Activated CD4-positive, alpha-beta memory T cell treated with anti-CD3 and anti-CD28 coated beads, Interleukin-2, amount 10 ng/mL, durations not matched to agents 7 days and 5 days (primary cell): ENCODE results near the gene PRR5L. TPM values are rescaled to one million over a fixed set of nuclear protein-coding genes. Genes with fewer than 3 reads are reported as not detected.
A peak's percentile ranks its signal among the peaks of the same experiment; 100 is the strongest.

Source experiments
- CTCF ChIA-PET: fragments of 350-600 bp; sonication (Branson Sonifier 250); formaldehyde crosslinking; loops from one replicate; lab custom pipeline; 2021; ENCODE audit warnings: antibody characterized with exemption, inconsistent platforms; lab: Charles Lee
- POLR2A ChIA-PET: fragments of 350-600 bp; sonication (Branson Sonifier 250); formaldehyde crosslinking; loops from one replicate; lab custom pipeline; 2021; ENCODE audit warnings: antibody characterized with exemption; lab: Charles Lee
- DNase-seq: peaks from one replicate; pipeline ENCODE4 v3.0.0-alpha.2; 2020
- H3K27ac Mint-ChIP-seq: one replicate; pipeline ENCODE4 v1.8.0; 2021; ENCODE audit warnings: mild to moderate bottlenecking, mixed read lengths
- H3K27me3 Mint-ChIP-seq: one replicate; pipeline ENCODE4 v1.8.0; 2021; ENCODE audit warnings: mixed read lengths
- H3K36me3 Mint-ChIP-seq: one replicate; pipeline ENCODE4 v1.8.0; 2021; ENCODE audit warnings: low read depth, mixed read lengths
- H3K4me1 Mint-ChIP-seq: one replicate; pipeline ENCODE4 v1.8.0; 2021; ENCODE audit warnings: mixed read lengths
- H3K4me3 Mint-ChIP-seq: one replicate; pipeline ENCODE4 v1.8.0; 2021; ENCODE audit warnings: mild to moderate bottlenecking, mixed read lengths
- H3K9me3 Mint-ChIP-seq: one replicate; pipeline ENCODE4 v1.8.0; 2021; ENCODE audit warnings: mixed read lengths
- total RNA-seq, 2 experiments: library from RNA; stranded (reverse); gene quantifications; one replicate each; pipeline ENCODE4 v1.2.3, GENCODE V29; 2021

The PRR5L gene
- total RNA-seq, 2 experiments from 2014 or later = 30.2 to 32.0 TPM

DNA sequence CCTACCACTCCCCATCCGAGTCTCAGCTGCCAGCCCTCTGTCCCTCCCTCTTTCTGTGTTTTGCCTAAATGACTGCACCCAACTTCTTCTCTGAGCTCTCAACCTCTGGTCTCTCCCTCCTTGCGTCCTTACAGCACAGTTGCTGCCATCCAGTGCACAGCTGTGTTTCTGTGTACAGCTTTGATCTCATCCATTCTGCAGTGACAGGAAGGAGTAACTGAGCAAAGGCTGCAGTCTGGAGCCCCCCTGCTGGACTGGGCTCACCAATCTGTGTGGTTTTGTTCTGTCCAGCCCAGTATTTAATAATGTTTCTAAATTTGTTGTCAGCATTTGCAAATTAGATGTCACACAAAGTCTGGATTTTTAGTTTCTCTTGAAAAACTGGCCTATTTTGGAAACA, 43.8 kb downstream of the PRR5L start:
- POLR2A ChIA-PET = no interaction called here
- CTCF ChIA-PET = interaction anchor here (3.6 kb wide), 1 partner anchor 139 kb away, joined by 11 read pairs; no protein-coding TSS in a partner anchor

GRCh38 chr11:36340897-36341296, 44.8 kb downstream of the PRR5L start:
- Mint-ChIP-seq H3K36me3 (no peaks in the 10 kb centered on the region), H3K9me3 (no peaks in the 10 kb centered on the region), H3K27ac (no peak overlapping the region), H3K4me1 (peaks cover 1% of the 10 kb centered on the region), H3K27me3 (peaks cover 12% of the 10 kb centered on the region), H3K4me3 (no peak overlapping the region)
- ChIA-PET POLR2A (interaction anchor here (0.8 kb wide), 1 partner anchor 17 kb away, joined by 3 read pairs; no protein-coding TSS in a partner anchor), CTCF (interaction anchor here (3.6 kb wide), 1 partner anchor 138 kb away, joined by 11 read pairs; no protein-coding TSS in a partner anchor)
- DNase-seq = no peak

More for the DNA sequence above, 43.8 kb downstream of the PRR5L start:
- no peak overlapping the region for H3K4me3 Mint-ChIP-seq
- H3K9me3 Mint-ChIP-seq = no peaks in the 10 kb centered on the region
- no peak for DNase-seq
- H3K36me3 Mint-ChIP-seq = no peaks in the 10 kb centered on the region
- H3K27me3 Mint-ChIP-seq = peaks cover 10% of the 10 kb centered on the region
- peaks cover 1% of the 10 kb centered on the region for H3K4me1 Mint-ChIP-seq
- H3K27ac Mint-ChIP-seq = no peak overlapping the region

DNA sequence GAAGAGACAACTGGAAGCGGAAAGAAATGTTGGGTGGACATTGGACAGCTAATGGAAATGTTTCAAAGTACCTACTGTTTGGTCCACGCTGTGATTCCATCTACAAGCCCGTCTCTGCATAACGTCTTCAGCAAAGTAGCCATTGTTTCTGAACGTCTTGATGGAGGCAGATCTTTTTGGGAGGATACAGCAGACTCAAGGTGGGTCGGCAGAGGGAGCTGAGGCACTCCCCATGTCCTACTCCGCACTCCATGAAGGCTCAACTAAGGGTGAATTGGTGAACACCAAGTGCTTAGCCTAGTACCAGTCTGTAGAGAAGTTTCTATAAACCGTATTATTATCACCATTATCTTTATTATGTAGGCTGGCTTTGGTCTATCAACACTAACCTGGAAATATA, 45.8 kb downstream of the PRR5L start:
- H3K9me3 Mint-ChIP-seq = no peaks in the 10 kb centered on the region
- ChIA-PET POLR2A (no interaction called here), CTCF (interaction anchor here (3.6 kb wide), 1 partner anchor 137 kb away, joined by 11 read pairs; no protein-coding TSS in a partner anchor)
- no peak overlapping the region for H3K27ac Mint-ChIP-seq
- H3K4me1 Mint-ChIP-seq = peaks cover 1% of the 10 kb centered on the region
- no peak overlapping the region for H3K4me3 Mint-ChIP-seq
- H3K36me3 Mint-ChIP-seq = no peaks in the 10 kb centered on the region
- peaks cover 12% of the 10 kb centered on the region for H3K27me3 Mint-ChIP-seq
- no peak for DNase-seq

DNA sequence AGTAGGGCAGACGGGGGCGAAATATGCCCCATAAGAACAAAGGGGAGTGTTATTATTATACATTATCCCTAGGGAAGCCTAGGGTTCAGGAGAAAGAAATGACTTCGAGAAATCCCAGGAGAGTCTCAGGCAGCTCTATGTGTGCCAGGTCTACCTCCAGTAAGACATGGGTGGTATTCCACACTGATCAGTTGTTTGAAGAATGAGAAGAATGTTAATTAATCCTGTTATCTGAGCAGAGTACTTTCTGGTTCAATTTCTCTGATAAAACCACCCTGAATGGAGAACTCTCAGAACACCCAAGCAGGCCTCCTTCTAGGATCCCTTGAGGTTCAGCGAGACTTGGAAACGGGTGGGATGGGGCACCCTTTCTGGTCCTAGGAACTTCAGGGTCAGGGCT, 46.2 kb downstream of the PRR5L start:
- POLR2A ChIA-PET = no interaction called here
- Mint-ChIP-seq H3K4me3 (no peak overlapping the region), H3K27ac (no peak overlapping the region), H3K4me1 (peaks cover 1% of the 10 kb centered on the region), H3K27me3 (peaks cover 12% of the 10 kb centered on the region), H3K36me3 (no peaks in the 10 kb centered on the region), H3K9me3 (no peaks in the 10 kb centered on the region)
- DNase-seq = no peak
- CTCF ChIA-PET = interaction anchor here (3.6 kb wide), 1 partner anchor 136 kb away, joined by 11 read pairs; no protein-coding TSS in a partner anchor

- Mint-ChIP-seq H3K27me3 (peaks cover 12% of the 10 kb centered on the region), H3K4me1 (peaks cover 1% of the 10 kb centered on the region), H3K4me3 (no peak overlapping the region), H3K27ac (no peak overlapping the region), H3K36me3 (no peaks in the 10 kb centered on the region), H3K9me3 (no peaks in the 10 kb centered on the region)
- ChIA-PET POLR2A (no interaction called here), CTCF (interaction anchor here (1.1 kb wide), 1 partner anchor 136 kb away, joined by 3 read pairs; no protein-coding TSS in a partner anchor)
- DNase-seq = no peak
Observed at GRCh38 chr11:36343436-36343835, 47.3 kb downstream of the PRR5L start.

DNA sequence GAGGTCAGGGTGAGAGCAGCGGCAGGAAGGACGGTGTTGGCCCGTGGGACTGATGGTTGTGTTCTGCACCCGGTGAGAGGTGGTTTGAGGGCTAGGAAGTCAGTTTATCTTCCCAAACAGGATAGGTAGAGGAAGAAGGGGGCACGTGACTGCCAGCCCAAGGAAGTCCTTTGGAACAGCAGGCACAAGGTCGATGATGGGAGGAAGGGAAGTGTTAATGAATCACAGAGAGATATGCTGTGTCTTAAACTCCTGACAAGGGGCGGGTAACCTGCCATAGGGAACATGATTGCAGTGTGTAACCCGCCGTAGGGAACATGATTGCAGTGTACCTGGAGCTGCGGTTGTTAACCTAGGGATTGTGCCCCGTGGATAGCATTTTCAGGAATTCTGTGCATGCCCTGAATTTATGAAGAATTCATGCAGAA, 49.0 kb downstream of the PRR5L start:
- Mint-ChIP-seq H3K4me1 (peaks cover 2% of the 10 kb centered on the region), H3K36me3 (no peaks in the 10 kb centered on the region), H3K4me3 (no peak overlapping the region), H3K27me3 (peaks cover 12% of the 10 kb centered on the region), H3K27ac (no peak overlapping the region), H3K9me3 (no peaks in the 10 kb centered on the region)
- CTCF ChIA-PET = no interaction called here
- POLR2A ChIA-PET = no interaction called here
- no peak for DNase-seq

DNA sequence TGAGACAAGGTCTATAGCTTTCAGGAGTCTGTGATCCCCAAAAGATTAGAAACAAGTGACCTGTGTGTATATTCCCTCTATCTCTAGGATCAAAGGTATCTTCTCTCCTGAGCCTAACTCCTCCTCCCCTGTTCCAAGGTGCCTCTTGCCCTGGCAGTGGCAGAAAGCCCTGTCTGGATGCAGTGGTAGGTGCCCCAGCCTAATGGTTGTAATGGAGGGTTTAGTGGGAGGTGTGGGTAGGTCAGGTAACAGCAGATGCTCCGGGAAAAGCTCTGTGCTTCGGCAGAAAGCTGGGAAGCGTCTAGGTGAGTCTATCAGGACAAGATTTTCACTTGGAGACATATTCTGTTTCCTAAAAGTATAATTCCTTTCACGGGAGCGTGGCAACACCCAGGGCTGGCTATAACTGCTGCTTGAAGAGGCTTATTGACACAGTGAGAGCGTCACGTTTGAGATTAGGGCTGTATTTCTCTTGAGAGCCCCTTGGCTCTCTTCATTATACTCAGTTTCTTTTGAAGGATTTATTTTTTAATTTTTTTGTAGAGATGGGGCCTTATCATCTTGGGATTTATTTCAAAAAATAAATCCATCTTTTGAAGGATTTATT, 49.5 kb downstream of the PRR5L start:
- POLR2A ChIA-PET = no interaction called here
- CTCF ChIA-PET = no interaction called here
- peaks cover 12% of the 10 kb centered on the region for H3K27me3 Mint-ChIP-seq
- no peak for DNase-seq
- peaks cover 5% of the 10 kb centered on the region for H3K4me1 Mint-ChIP-seq
- H3K9me3 Mint-ChIP-seq = no peaks in the 10 kb centered on the region
- no peak overlapping the region for H3K4me3 Mint-ChIP-seq
- no peaks in the 10 kb centered on the region for H3K36me3 Mint-ChIP-seq
- H3K27ac Mint-ChIP-seq = no peak overlapping the region

- Mint-ChIP-seq H3K36me3 (no peaks in the 10 kb centered on the region), H3K27ac (no peak overlapping the region), H3K9me3 (no peaks in the 10 kb centered on the region), H3K4me3 (no peak overlapping the region), H3K4me1 (peaks cover 5% of the 10 kb centered on the region), H3K27me3 (peaks cover 12% of the 10 kb centered on the region)
- no peak for DNase-seq
- CTCF ChIA-PET = interaction anchor here (1.2 kb wide), 2 partner anchors 54 to 132 kb away, joined by 3 read pairs; no protein-coding TSS in a partner anchor
- POLR2A ChIA-PET = no interaction called here
Observed at GRCh38 chr11:36346562-36347383, 50.7 kb downstream of the PRR5L start.

DNA sequence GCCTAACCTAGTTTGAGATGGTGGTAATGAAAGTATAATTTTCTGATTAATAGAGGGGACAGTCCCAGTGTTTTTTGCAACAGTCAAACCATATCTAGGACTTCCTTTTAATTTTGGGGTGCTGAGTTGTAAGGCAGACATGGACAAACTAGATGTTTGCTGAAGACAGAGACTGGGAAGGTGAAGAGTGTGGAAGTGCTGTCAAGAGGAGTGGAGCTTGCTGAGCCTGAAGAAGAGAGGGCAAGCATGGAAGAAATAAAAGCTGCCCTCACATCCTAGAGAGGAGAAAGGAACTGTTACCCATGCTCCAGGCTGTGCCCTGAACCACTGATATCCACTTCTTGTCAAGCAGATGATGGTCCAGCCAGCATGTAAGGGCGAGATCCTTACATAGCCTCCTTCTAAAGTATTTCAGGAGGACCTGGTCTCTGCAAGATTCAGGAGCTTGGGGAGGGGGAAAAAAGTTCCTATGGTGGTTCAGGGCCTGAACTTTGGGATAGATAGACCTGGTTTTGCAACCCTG, 51.4 kb downstream of the PRR5L start:
- POLR2A ChIA-PET = no interaction called here
- Mint-ChIP-seq H3K9me3 (no peaks in the 10 kb centered on the region), H3K4me1 (peaks cover 10% of the 10 kb centered on the region), H3K27ac (no peak overlapping the region), H3K36me3 (no peaks in the 10 kb centered on the region), H3K27me3 (peaks cover 19% of the 10 kb centered on the region), H3K4me3 (no peak overlapping the region)
- DNase-seq = no peak
- CTCF ChIA-PET = interaction anchor here (1.2 to 1.4 kb wide), 3 partner anchors 55 to 145 kb away, joined by 3 to 4 read pairs (median 3); no protein-coding TSS in a partner anchor

GRCh38 chr11:36349351-36350136, 53.5 kb downstream of the PRR5L start:
- Mint-ChIP-seq H3K36me3 (no peaks in the 10 kb centered on the region), H3K4me3 (no peak overlapping the region), H3K4me1 (peaks cover 29% of the 10 kb centered on the region), H3K27ac (no peak overlapping the region), H3K27me3 (peaks cover 25% of the 10 kb centered on the region), H3K9me3 (no peaks in the 10 kb centered on the region)
- ChIA-PET CTCF (interaction anchor here (1.4 to 2.0 kb wide), 2 partner anchors 49 to 143 kb away, joined by 3 to 5 read pairs; no protein-coding TSS in a partner anchor), POLR2A (no interaction called here)
- no peak for DNase-seq

DNA sequence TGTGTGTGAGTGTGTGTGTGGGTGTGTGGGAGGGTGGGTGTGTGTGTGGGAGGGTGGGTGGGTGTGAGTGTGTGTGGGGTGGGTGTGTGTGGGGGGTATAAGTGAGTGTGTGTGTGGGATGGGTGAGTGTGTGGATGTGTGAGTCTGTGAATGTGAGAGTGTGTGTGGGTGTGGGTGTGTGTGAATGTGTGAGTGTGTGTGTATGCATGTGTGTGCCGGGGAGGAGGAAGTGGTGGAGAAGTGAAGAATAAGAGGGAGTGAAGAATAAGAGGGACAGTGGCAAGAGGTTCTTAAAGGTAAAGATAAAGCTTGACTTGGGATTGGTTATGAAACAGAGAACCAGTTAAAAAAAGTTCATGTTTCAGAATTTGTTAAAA, 54.0 kb downstream of the PRR5L start:
- no peak for DNase-seq
- H3K4me1 Mint-ChIP-seq = peaks cover 35% of the 10 kb centered on the region
- no peak overlapping the region for H3K27ac Mint-ChIP-seq
- no peak overlapping the region for H3K4me3 Mint-ChIP-seq
- POLR2A ChIA-PET = no interaction called here
- H3K9me3 Mint-ChIP-seq = no peaks in the 10 kb centered on the region
- CTCF ChIA-PET = interaction anchor here (2.0 kb wide), 1 partner anchor 143 kb away, joined by 5 read pairs; no protein-coding TSS in a partner anchor
- no peaks in the 10 kb centered on the region for H3K36me3 Mint-ChIP-seq
- H3K27me3 Mint-ChIP-seq = peaks cover 25% of the 10 kb centered on the region

DNA sequence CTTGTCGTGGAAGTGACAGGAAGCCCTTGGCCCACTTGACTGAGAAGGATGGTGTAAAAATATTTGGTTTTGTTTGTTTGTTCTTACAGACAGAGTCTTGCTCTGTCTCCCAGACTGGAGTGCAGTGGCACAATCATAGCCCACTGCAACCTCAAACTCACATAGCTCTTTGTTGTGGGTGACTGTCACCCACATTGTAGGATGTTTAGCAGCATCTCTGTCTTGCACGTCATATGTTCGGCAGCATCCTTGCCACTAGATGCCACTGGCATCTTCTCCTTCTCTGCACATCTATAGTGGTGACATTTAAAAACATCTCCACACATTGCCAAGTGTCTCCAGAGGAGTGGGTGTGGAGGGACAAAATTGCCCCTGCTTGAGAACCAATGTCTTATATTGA, 56.8 kb downstream of the PRR5L start:
- Mint-ChIP-seq H3K4me3 (no peak overlapping the region), H3K27me3 (peaks cover 33% of the 10 kb centered on the region), H3K27ac (no peak overlapping the region), H3K4me1 (peaks cover 51% of the 10 kb centered on the region), H3K36me3 (no peaks in the 10 kb centered on the region), H3K9me3 (no peaks in the 10 kb centered on the region)
- ChIA-PET CTCF (interaction anchor here (0.6 to 2.9 kb wide), 9 partner anchors 25 to 140 kb away, joined by 3 to 22 read pairs (median 4); no protein-coding TSS in a partner anchor), POLR2A (interaction anchor here (1.0 to 2.3 kb wide), 3 partner anchors 24 to 140 kb away, joined by 4 to 19 read pairs (median 10); no protein-coding TSS in a partner anchor)
- peak; percentile 70 for DNase-seq
